ENCODE measurements around the gene UCK1.
A peak's percentile ranks its signal among the peaks of the same experiment; 100 is the strongest.

Gene UCK1

GRCh38 chr9:131555841-131556673 lies 25.0 kb upstream of the UCK1 start:
- no peak for DNase-seq (ENCODE audit: low spot score)
- Histone ChIP-seq H3K4me2 (ENCODE audit: insufficient read depth, low read length, poor library complexity, severe bottlenecking) (no peak overlapping the region), H4K91ac (ENCODE audit: low read depth, low read length, poor library complexity) (peak overlapping the region; percentile 3), H3K4me1 (ENCODE audit: control insufficient read depth in 2 of 2, insufficient read depth in 1 of 2, low read depth in 1 of 2, low read length in 2 of 2) (peaks cover 0 to 4% of the 10 kb centered on the region in 2 donors), H3K27ac (replicated peaks; ENCODE audit: low read length) (no peak overlapping the region), H3K14ac (ENCODE audit: low read length) (peak overlapping the region; percentile 97), H2AFZ (ENCODE audit: low read length) (no peak overlapping the region), H2AK5ac (ENCODE audit: low read depth, low read length) (peak overlapping the region; percentile 28), H3K23ac (ENCODE audit: low read depth, low read length, poor library complexity) (peak overlapping the region; percentile 80), H2BK5ac (ENCODE audit: low read length) (no peak overlapping the region), H4K8ac (ENCODE audit: low read depth, low read length) (no peak overlapping the region), H2BK120ac (ENCODE audit: low read depth, low read length) (no peak overlapping the region), H3K9ac (ENCODE audit: low read depth, low read length, poor library complexity) (no peak overlapping the region), H3K27me3 (ENCODE audit: control insufficient read depth in 3 of 3, insufficient read depth in 3 of 3, low read depth in 1 of 3, low read length in 3 of 3) (peaks cover 3 to 30% (median 28%) of the 10 kb centered on the region in 3 experiments), H3K4ac (ENCODE audit: low read length) (no peak overlapping the region), H3K18ac (ENCODE audit: low read length) (peak overlapping the region; percentile 83), H2BK15ac (ENCODE audit: low read length) (peak overlapping the region; percentile 58), H3K79me1 (ENCODE audit: low read depth, low read length) (no peaks in the 10 kb centered on the region), H3K36me3 (replicated peaks in 1 of 2; ENCODE audit: control insufficient read depth in 2 of 2, insufficient read depth in 2 of 2, low read length in 2 of 2) (no peaks in the 10 kb centered on the region), H3K9me3 (replicated peaks in 1 of 2; ENCODE audit: control insufficient read depth in 2 of 2, insufficient read depth in 1 of 2, low read depth in 1 of 2, low read length in 2 of 2) (peaks cover 6 to 10% of the 10 kb centered on the region in 2 donors), H3K4me3 (ENCODE audit: low read length in 2 of 2) (peak overlapping the region in 1 of 2 donors; percentile 30), H2BK12ac (ENCODE audit: low read length) (peak overlapping the region; percentile 84)
- WGBS, 2 donors (ENCODE audit: extremely low coverage in 2 of 2, insufficient read length in 2 of 2, insufficient replicate concordance in 1 of 2) = no CpG with 5 or more reads among the region's 15 CpGs

GRCh38 chr9:131554843-131555351 lies 23.8 kb upstream of the UCK1 start:
- Histone ChIP-seq H2BK12ac (ENCODE audit: low read length) (no peak overlapping the region), H2AK5ac (ENCODE audit: low read depth, low read length) (no peak overlapping the region), H3K18ac (ENCODE audit: low read length) (peak overlapping the region; percentile 57), H3K23ac (ENCODE audit: low read depth, low read length, poor library complexity) (peak overlapping the region; percentile 55), H3K4ac (ENCODE audit: low read length) (no peak overlapping the region), H3K9me3 (replicated peaks in 1 of 2; ENCODE audit: control insufficient read depth in 2 of 2, insufficient read depth in 1 of 2, low read depth in 1 of 2, low read length in 2 of 2) (peaks cover 3 to 10% of the 10 kb centered on the region in 2 donors), H3K9ac (ENCODE audit: low read depth, low read length, poor library complexity) (peak overlapping the region; percentile 44), H3K4me1 (ENCODE audit: control insufficient read depth in 2 of 2, insufficient read depth in 1 of 2, low read depth in 1 of 2, low read length in 2 of 2) (peaks cover 0 to 4% of the 10 kb centered on the region in 2 donors), H3K36me3 (replicated peaks in 1 of 2; ENCODE audit: control insufficient read depth in 2 of 2, insufficient read depth in 2 of 2, low read length in 2 of 2) (no peaks in the 10 kb centered on the region), H3K27me3 (ENCODE audit: control insufficient read depth in 3 of 3, insufficient read depth in 3 of 3, low read depth in 1 of 3, low read length in 3 of 3) (peaks cover 3 to 32% (median 28%) of the 10 kb centered on the region in 3 experiments), H2BK120ac (ENCODE audit: low read depth, low read length) (no peak overlapping the region), H2BK15ac (ENCODE audit: low read length) (peak overlapping the region; percentile 37), H3K27ac (replicated peaks; ENCODE audit: low read length) (no peak overlapping the region), H4K8ac (ENCODE audit: low read depth, low read length) (peak overlapping the region; percentile 17), H3K4me2 (ENCODE audit: insufficient read depth, low read length, poor library complexity, severe bottlenecking) (peak overlapping the region; percentile 69), H3K79me1 (ENCODE audit: low read depth, low read length) (no peaks in the 10 kb centered on the region), H3K4me3 (ENCODE audit: low read length in 2 of 2) (peak overlapping the region in 1 of 2 donors; percentile 57), H2BK5ac (ENCODE audit: low read length) (no peak overlapping the region), H2AFZ (ENCODE audit: low read length) (peak overlapping the region; percentile 45), H4K91ac (ENCODE audit: low read depth, low read length, poor library complexity) (no peak overlapping the region), H3K14ac (ENCODE audit: low read length) (no peak overlapping the region)
- WGBS, 2 donors (ENCODE audit: extremely low coverage in 2 of 2, insufficient read length in 2 of 2, insufficient replicate concordance in 1 of 2) = no CpG with 5 or more reads among the region's 54 CpGs
- no peak for DNase-seq (ENCODE audit: low spot score)

- Histone ChIP-seq H4K91ac (ENCODE audit: low read depth, low read length, poor library complexity) (no peak overlapping the region), H3K27me3 (ENCODE audit: control insufficient read depth in 3 of 3, insufficient read depth in 3 of 3, low read depth in 1 of 3, low read length in 3 of 3) (peaks cover 3 to 34% (median 28%) of the 10 kb centered on the region in 3 experiments), H3K4me3 (ENCODE audit: low read length in 2 of 2) (peak overlapping the region in 1 of 2 donors; percentile 57), H4K8ac (ENCODE audit: low read depth, low read length) (no peak overlapping the region), H3K9me3 (replicated peaks in 1 of 2; ENCODE audit: control insufficient read depth in 2 of 2, insufficient read depth in 1 of 2, low read depth in 1 of 2, low read length in 2 of 2) (peaks cover 3 to 10% of the 10 kb centered on the region in 2 donors), H3K14ac (ENCODE audit: low read length) (no peak overlapping the region), H2BK15ac (ENCODE audit: low read length) (peak overlapping the region; percentile 49), H2BK12ac (ENCODE audit: low read length) (no peak overlapping the region), H2AK5ac (ENCODE audit: low read depth, low read length) (no peak overlapping the region), H2BK120ac (ENCODE audit: low read depth, low read length) (no peak overlapping the region), H3K4me2 (ENCODE audit: insufficient read depth, low read length, poor library complexity, severe bottlenecking) (peak overlapping the region; percentile 69), H2BK5ac (ENCODE audit: low read length) (no peak overlapping the region), H3K18ac (ENCODE audit: low read length) (peak overlapping the region; percentile 57), H3K27ac (replicated peaks; ENCODE audit: low read length) (no peak overlapping the region), H3K4me1 (ENCODE audit: control insufficient read depth in 2 of 2, insufficient read depth in 1 of 2, low read depth in 1 of 2, low read length in 2 of 2) (peaks cover 0 to 4% of the 10 kb centered on the region in 2 donors), H3K79me1 (ENCODE audit: low read depth, low read length) (no peaks in the 10 kb centered on the region), H3K9ac (ENCODE audit: low read depth, low read length, poor library complexity) (no peak overlapping the region), H3K36me3 (replicated peaks in 1 of 2; ENCODE audit: control insufficient read depth in 2 of 2, insufficient read depth in 2 of 2, low read length in 2 of 2) (no peaks in the 10 kb centered on the region), H3K4ac (ENCODE audit: low read length) (no peak overlapping the region), H3K23ac (ENCODE audit: low read depth, low read length, poor library complexity) (peak overlapping the region; percentile 20), H2AFZ (ENCODE audit: low read length) (no peak overlapping the region)
- WGBS, 2 donors (ENCODE audit: extremely low coverage in 2 of 2, insufficient read length in 2 of 2, insufficient replicate concordance in 1 of 2) = no CpG with 5 or more reads among the region's 60 CpGs
- no peak for DNase-seq (ENCODE audit: low spot score)
These were observed 23.2 kb upstream of the UCK1 start for GRCh38 chr9:131554087-131554842.
